OCI-LY1 (cell line): ENCODE data around the gene ADAMTS9.

Experiments used
- H2AFZ ChIP-seq: fragments of 200-600 bp; sonication (generic), shearing (Covaris generic); 2 replicates; pipeline ENCODE4 v1.6.0; 2014; ENCODE audit warnings: antibody characterized with exemption, mild to moderate bottlenecking, low read length
- H3F3A ChIP-seq: fragments of 200-600 bp; sonication (generic), shearing (Covaris generic); 2 replicates; pipeline ENCODE4 v1.6.0; 2014; ENCODE audit warnings: mild to moderate bottlenecking, antibody characterized with exemption, low read length, moderate library complexity; ENCODE audit not compliant: insufficient read depth
- H3K27ac ChIP-seq: fragments of 200-600 bp; sonication (generic); 2 replicates; pipeline ENCODE4 v1.5.1; 2014; ENCODE audit warnings: low read length, mixed run types, mild to moderate bottlenecking, low read depth; ENCODE audit not compliant: poor library complexity, severe bottlenecking
- H3K27me3 ChIP-seq: fragments of 200-600 bp; sonication (generic); 2 replicates; pipeline ENCODE4 v1.6.0; 2014; ENCODE audit warnings: antibody characterized with exemption, mild to moderate bottlenecking, low read length, moderate library complexity; ENCODE audit not compliant: insufficient read depth
- H3K36me3 ChIP-seq: fragments of 200-600 bp; sonication (generic); 2 replicates; pipeline ENCODE4 v1.6.1; 2014; ENCODE audit warnings: mild to moderate bottlenecking, antibody characterized with exemption, low read length, moderate library complexity, mixed read lengths; ENCODE audit not compliant: insufficient read depth
- H3K4me1 ChIP-seq: fragments of 200-600 bp; sonication (generic); 2 replicates; pipeline ENCODE4 v1.5.1; 2014; ENCODE audit warnings: mild to moderate bottlenecking, low read length, moderate library complexity; ENCODE audit not compliant: insufficient read depth, severe bottlenecking
- H3K4me2 ChIP-seq: fragments of 200-600 bp; sonication (generic), shearing (Covaris generic); 2 replicates; pipeline ENCODE4 v1.6.1; 2014; ENCODE audit warnings: low read length
- H3K4me3 ChIP-seq: fragments of 200-600 bp; sonication (generic); 2 replicates; pipeline ENCODE4 v1.5.1; 2014; ENCODE audit warnings: low read length, low read depth, mild to moderate bottlenecking, mixed read lengths; ENCODE audit not compliant: poor library complexity, severe bottlenecking
- H3K79me2 ChIP-seq: fragments of 200-600 bp; shearing (Covaris generic); 2 replicates; pipeline ENCODE4 v1.6.1; 2016; ENCODE audit warnings: mixed run types, low read length, mixed read lengths; ENCODE audit not compliant: insufficient read depth
- H3K9ac ChIP-seq: fragments of 200-600 bp; sonication (generic), shearing (Covaris generic); 2 replicates; pipeline ENCODE4 v1.6.1; 2014; ENCODE audit warnings: mild to moderate bottlenecking, low read length, mixed read lengths
- H3K9me2 ChIP-seq: fragments of 200-600 bp; sonication (generic), shearing (Covaris generic); 2 replicates; pipeline ENCODE4 v1.6.1; 2014; ENCODE audit warnings: low read depth, mild to moderate bottlenecking, low read length, mixed read lengths
- H3K9me3 ChIP-seq: fragments of 200-600 bp; shearing (Covaris generic); 2 replicates; pipeline ENCODE4 v1.6.1; 2014; ENCODE audit warnings: low read length, mixed read lengths
- H4K20me1 ChIP-seq: fragments of 200-600 bp; sonication (generic), shearing (Covaris generic); 2 replicates; pipeline ENCODE4 v1.6.0; 2016; ENCODE audit warnings: mild to moderate bottlenecking, low read length; ENCODE audit not compliant: insufficient read depth
- CTCF ChIP-seq: fragments of 200-600 bp; sonication (generic), shearing (Covaris generic); IDR thresholded peaks from 2 replicates; pipeline ENCODE4 v1.5.1; 2017; ENCODE audit warnings: mild to moderate bottlenecking, antibody characterized with exemption, low read length, moderate library complexity, mixed read lengths
- EZH2 ChIP-seq: fragments of 200-600 bp; sonication (generic), shearing (Covaris generic); IDR thresholded peaks from 2 replicates; pipeline ENCODE4 v1.8.0; 2017; ENCODE audit warnings: borderline replicate concordance, mixed run types, mild to moderate bottlenecking, antibody characterized with exemption, low read length, moderate library complexity, mixed read lengths

The ADAMTS9 gene

GRCh38 chr3:64508140-64508539 is 179.7 kb downstream of the ADAMTS9 start:
- Histone ChIP-seq H3K4me1 (no peaks in the 10 kb centered on the region), H4K20me1 (no peaks in the 10 kb centered on the region), H3K27me3 (no peaks in the 10 kb centered on the region), H3K9me2 (no peaks in the 10 kb centered on the region), H3F3A (no peaks in the 10 kb centered on the region), H3K79me2 (no peaks in the 10 kb centered on the region), H3K9ac (no peak overlapping the region), H2AFZ (no peak overlapping the region), H3K36me3 (no peaks in the 10 kb centered on the region), H3K27ac (no peak overlapping the region), H3K4me3 (no peak overlapping the region), H3K9me3 (no peaks in the 10 kb centered on the region), H3K4me2 (no peak overlapping the region)
- no peak for TF ChIP-seq CTCF
- TF ChIP-seq EZH2, result no peak

- H3K9me2 ChIP-seq, result no peaks in the 10 kb centered on the region
- no peaks in the 10 kb centered on the region for H4K20me1 ChIP-seq
- TF ChIP-seq EZH2, result no peak
- TF ChIP-seq CTCF, result no peak
- H3K36me3 ChIP-seq, result no peaks in the 10 kb centered on the region
- no peak overlapping the region for H3K4me3 ChIP-seq
- no peaks in the 10 kb centered on the region for H3K27me3 ChIP-seq
- no peaks in the 10 kb centered on the region for H3F3A ChIP-seq
- no peak overlapping the region for H3K27ac ChIP-seq
- H2AFZ ChIP-seq, result no peak overlapping the region
- no peaks in the 10 kb centered on the region for H3K79me2 ChIP-seq
- H3K4me2 ChIP-seq, result no peak overlapping the region
- H3K4me1 ChIP-seq, result no peaks in the 10 kb centered on the region
- no peaks in the 10 kb centered on the region for H3K9me3 ChIP-seq
- no peak overlapping the region for H3K9ac ChIP-seq
These were observed 181.5 kb downstream of the ADAMTS9 start for GRCh38 chr3:64506255-64506654.

- Histone ChIP-seq H3K27ac (no peak overlapping the region), H3K9me3 (no peaks in the 10 kb centered on the region), H3K36me3 (no peaks in the 10 kb centered on the region), H3K27me3 (no peaks in the 10 kb centered on the region), H3K4me1 (no peaks in the 10 kb centered on the region), H2AFZ (no peak overlapping the region), H3K4me3 (no peak overlapping the region), H3K79me2 (no peaks in the 10 kb centered on the region), H3K9me2 (no peaks in the 10 kb centered on the region), H3K9ac (no peak overlapping the region), H4K20me1 (no peaks in the 10 kb centered on the region), H3F3A (no peaks in the 10 kb centered on the region), H3K4me2 (no peak overlapping the region)
- TF ChIP-seq EZH2, result no peak
- no peak for TF ChIP-seq CTCF
These were observed 182.4 kb downstream of the ADAMTS9 start for GRCh38 chr3:64505419-64505818.
